MM.1S (cell line): ENCODE measurements around the gene NDUFS2.

ENCODE experiments used
- DNase-seq: peaks from one replicate; pipeline ENCODE4 v3.0.0-alpha.2; 2015
- H2AFZ ChIP-seq: fragments of 300-600 bp; sonication (generic); 2 replicates; pipeline ENCODE4 v1.6.0; 2016; ENCODE audit warnings: antibody characterized with exemption, low read length
- H3F3A ChIP-seq: fragments of 300-600 bp; sonication (generic); 2 replicates; pipeline ENCODE4 v1.6.1; 2016; ENCODE audit warnings: mild to moderate bottlenecking, antibody characterized with exemption, low read length, moderate library complexity, mixed read lengths; ENCODE audit not compliant: insufficient read depth
- H3K27ac ChIP-seq: fragments of 300-600 bp; sonication (generic); 2 replicates; pipeline ENCODE4 v1.5.1; 2016; ENCODE audit warnings: mild to moderate bottlenecking, low read length
- H3K27me3 ChIP-seq: fragments of 300-600 bp; sonication (generic); replicated peaks from 2 replicates; pipeline ENCODE4 v1.6.0; 2016; ENCODE audit warnings: low read length; ENCODE audit not compliant: insufficient read depth
- H3K36me3 ChIP-seq: fragments of 300-600 bp; sonication (generic); replicated peaks from 2 replicates; pipeline ENCODE4 v1.6.1; 2016; ENCODE audit warnings: mild to moderate bottlenecking, low read length, mixed read lengths; ENCODE audit not compliant: insufficient read depth
- H3K4me1 ChIP-seq: fragments of 300-600 bp; sonication (generic); 2 replicates; pipeline ENCODE4 v1.6.1; 2016; ENCODE audit warnings: low read length, mixed read lengths
- H3K4me2 ChIP-seq: fragments of 300-600 bp; sonication (generic); 2 replicates; pipeline ENCODE4 v1.6.0; 2016; ENCODE audit warnings: low read depth, low read length
- H3K4me3 ChIP-seq: fragments of 300-600 bp; sonication (generic); 2 replicates; pipeline ENCODE4 v1.5.1; 2016; ENCODE audit warnings: low read length, mixed read lengths
- H3K79me2 ChIP-seq: fragments of 300-600 bp; sonication (generic); 2 replicates; pipeline ENCODE4 v1.6.1; 2016; ENCODE audit warnings: mixed run types, low read length, mixed read lengths
- H3K9ac ChIP-seq: fragments of 300-600 bp; sonication (generic); 2 replicates; pipeline ENCODE4 v1.6.1; 2016; ENCODE audit warnings: low read length, mixed read lengths
- H3K9me2 ChIP-seq: fragments of 300-600 bp; sonication (generic); replicated peaks from 2 replicates; pipeline ENCODE4 v1.6.1; 2016; ENCODE audit warnings: mild to moderate bottlenecking, low read length, mixed read lengths; ENCODE audit not compliant: insufficient read depth
- H3K9me3 ChIP-seq: fragments of 300-600 bp; sonication (generic); replicated peaks from 2 replicates; pipeline ENCODE4 v1.6.1; 2016; ENCODE audit warnings: mild to moderate bottlenecking, low read length, mixed read lengths; ENCODE audit not compliant: insufficient read depth
- H4K20me1 ChIP-seq: fragments of 300-600 bp; sonication (generic); 2 replicates; pipeline ENCODE4 v1.6.1; 2016; ENCODE audit warnings: mild to moderate bottlenecking, low read length, moderate library complexity, mixed read lengths; ENCODE audit not compliant: insufficient read depth
- EZH2 ChIP-seq: fragments of 300-600 bp; sonication (generic); optimal IDR thresholded peaks from 2 replicates; pipeline ENCODE3; 2017; ENCODE audit warnings: low read depth, mild to moderate bottlenecking, antibody characterized with exemption, low read length, mixed read lengths
- EZH2phosphoT487 ChIP-seq: fragments of 300-600 bp; sonication (generic); IDR thresholded peaks from 2 replicates; pipeline ENCODE4 v1.6.1; 2018; ENCODE audit warnings: antibody characterized with exemption, low read length
- TF ChIP-seq, protein P1 (sequence below): fragments of 300-600 bp; sonication (generic); IDR thresholded peaks from 2 replicates; pipeline ENCODE4 v1.5.1; 2016; ENCODE audit warnings: antibody characterized with exemption, low read length, mixed read lengths

Gene NDUFS2

GRCh38 chr1:161226759-161227158, 24.6 kb downstream of the NDUFS2 start:
- Histone ChIP-seq H3K9ac (peak overlapping the region; percentile 79), H2AFZ (peak overlapping the region; percentile 86), H3K27me3 (no peaks in the 10 kb centered on the region), H4K20me1 (no peaks in the 10 kb centered on the region), H3K4me1 (peaks cover 19% of the 10 kb centered on the region), H3K27ac (peak overlapping the region; percentile 49; the same call in 1 of the 2 replicates), H3K79me2 (peaks cover 27% of the 10 kb centered on the region), H3K36me3 (0 out of 2 replicates have a peak, but pooled peaks cover 5% of the 10 kb centered on the region), H3K4me2 (peak overlapping the region; percentile 95), H3K4me3 (peak overlapping the region; percentile 89), H3K9me3 (no peaks in the 10 kb centered on the region), H3K9me2 (no peaks in the 10 kb centered on the region), H3F3A (peaks cover 16% of the 10 kb centered on the region)
- TF ChIP-seq, protein P1, sequence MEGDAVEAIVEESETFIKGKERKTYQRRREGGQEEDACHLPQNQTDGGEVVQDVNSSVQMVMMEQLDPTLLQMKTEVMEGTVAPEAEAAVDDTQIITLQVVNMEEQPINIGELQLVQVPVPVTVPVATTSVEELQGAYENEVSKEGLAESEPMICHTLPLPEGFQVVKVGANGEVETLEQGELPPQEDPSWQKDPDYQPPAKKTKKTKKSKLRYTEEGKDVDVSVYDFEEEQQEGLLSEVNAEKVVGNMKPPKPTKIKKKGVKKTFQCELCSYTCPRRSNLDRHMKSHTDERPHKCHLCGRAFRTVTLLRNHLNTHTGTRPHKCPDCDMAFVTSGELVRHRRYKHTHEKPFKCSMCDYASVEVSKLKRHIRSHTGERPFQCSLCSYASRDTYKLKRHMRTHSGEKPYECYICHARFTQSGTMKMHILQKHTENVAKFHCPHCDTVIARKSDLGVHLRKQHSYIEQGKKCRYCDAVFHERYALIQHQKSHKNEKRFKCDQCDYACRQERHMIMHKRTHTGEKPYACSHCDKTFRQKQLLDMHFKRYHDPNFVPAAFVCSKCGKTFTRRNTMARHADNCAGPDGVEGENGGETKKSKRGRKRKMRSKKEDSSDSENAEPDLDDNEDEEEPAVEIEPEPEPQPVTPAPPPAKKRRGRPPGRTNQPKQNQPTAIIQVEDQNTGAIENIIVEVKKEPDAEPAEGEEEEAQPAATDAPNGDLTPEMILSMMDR = no peak
- TF ChIP-seq EZH2 (no peak), EZH2phosphoT487 (no peak)
- no peak for DNase-seq

DNA sequence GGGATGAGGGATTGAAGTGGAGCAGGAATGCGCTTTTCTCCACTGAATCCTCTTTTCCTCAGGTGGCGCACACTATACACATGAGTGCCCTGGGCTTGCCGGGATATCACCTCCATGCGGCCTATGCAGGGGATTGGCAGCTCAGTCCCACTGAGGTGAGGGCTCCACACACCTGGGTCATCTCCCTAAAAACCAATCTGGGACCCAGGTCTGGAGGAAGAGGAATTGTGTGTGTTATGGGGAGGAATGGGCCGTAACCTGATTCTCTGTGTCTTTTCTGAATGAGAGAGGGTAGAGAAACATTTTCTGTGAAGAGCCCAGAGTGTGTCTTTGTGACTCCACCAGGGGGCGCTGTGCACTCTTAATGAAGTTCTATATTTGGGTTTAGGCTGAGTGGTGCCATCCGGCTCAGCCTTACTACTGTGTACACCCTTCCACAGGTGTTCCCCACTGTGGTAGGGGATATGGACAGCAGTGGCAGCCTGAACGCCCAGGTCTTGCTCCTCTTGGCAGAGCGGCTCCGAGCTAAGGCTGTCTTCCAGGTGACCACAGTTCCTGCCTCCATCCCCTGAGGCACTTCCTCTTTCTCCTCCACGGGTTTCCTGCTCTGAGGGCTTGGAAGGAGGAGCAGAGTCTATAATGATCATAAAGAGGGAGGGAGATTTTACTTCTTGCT, 25.2 kb downstream of the NDUFS2 start:
- 0 out of 2 replicates have a peak, but pooled peaks cover 5% of the 10 kb centered on the region for H3K36me3 ChIP-seq
- TF ChIP-seq EZH2phosphoT487 = no peak
- TF ChIP-seq, protein P1 = peak; percentile 99
- H3K4me1 ChIP-seq = peaks cover 19% of the 10 kb centered on the region
- no peaks in the 10 kb centered on the region for H3K9me2 ChIP-seq
- peak overlapping the region; percentile 95 for H3K4me2 ChIP-seq
- H3K79me2 ChIP-seq = peaks cover 27% of the 10 kb centered on the region
- H3F3A ChIP-seq = peaks cover 16% of the 10 kb centered on the region
- peak overlapping the region; percentile 86 for H2AFZ ChIP-seq
- H4K20me1 ChIP-seq = no peaks in the 10 kb centered on the region
- H3K27me3 ChIP-seq = no peaks in the 10 kb centered on the region
- peak overlapping the region; percentile 49; the same call in 1 of the 2 replicates for H3K27ac ChIP-seq
- peak overlapping the region; percentile 89 for H3K4me3 ChIP-seq
- peak; percentile 96 for DNase-seq
- H3K9ac ChIP-seq = peak overlapping the region; percentile 79
- H3K9me3 ChIP-seq = no peaks in the 10 kb centered on the region

DNA sequence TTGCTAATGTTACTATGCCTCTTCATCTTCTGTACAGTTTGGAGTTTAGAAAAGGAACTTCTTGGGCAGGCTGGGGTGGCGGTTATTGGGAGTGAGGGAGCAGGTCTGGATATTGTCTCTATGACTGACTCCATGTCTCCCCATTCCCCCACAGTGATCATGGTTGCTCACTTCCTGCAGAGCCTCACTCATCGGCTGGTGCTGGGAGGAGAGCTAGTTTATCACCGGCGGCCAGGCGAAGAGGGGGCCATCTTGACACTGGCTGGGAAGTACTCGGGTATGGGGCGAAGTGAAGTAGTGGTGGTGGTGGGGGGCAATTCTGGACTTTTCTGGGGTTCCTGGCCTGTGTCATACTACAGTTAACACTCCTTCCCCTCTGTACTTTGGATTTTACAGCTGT, 25.9 kb downstream of the NDUFS2 start:
- Histone ChIP-seq H3F3A (peaks cover 16% of the 10 kb centered on the region), H2AFZ (peak overlapping the region; percentile 50; the same call in 1 of the 2 replicates), H3K27ac (peak overlapping the region; percentile 49; the same call in 1 of the 2 replicates), H3K9me3 (no peaks in the 10 kb centered on the region), H3K4me1 (peaks cover 19% of the 10 kb centered on the region), H3K4me3 (peak overlapping the region; percentile 89), H3K36me3 (0 out of 2 replicates have a peak, but pooled peaks cover 5% of the 10 kb centered on the region), H3K9me2 (no peaks in the 10 kb centered on the region), H3K4me2 (peak overlapping the region; percentile 95), H4K20me1 (no peaks in the 10 kb centered on the region), H3K27me3 (no peaks in the 10 kb centered on the region), H3K9ac (peak overlapping the region; percentile 32; the same call in 1 of the 2 replicates), H3K79me2 (peaks cover 27% of the 10 kb centered on the region)
- TF ChIP-seq EZH2phosphoT487 (no peak), EZH2 (no peak)
- TF ChIP-seq, protein P1 = no peak
- no peak for DNase-seq
